ENCODE results near the gene GABRR1. TPM values are rescaled to one million over a fixed set of nuclear protein-coding genes. Genes with fewer than 3 reads are reported as not detected.

Gene GABRR1
- total and polyA plus RNA-seq, 2 experiments from 2014 or later: 0.14 to 0.37 TPM

GRCh38 chr6:89216411-89216810 lies 747 bp downstream of the GABRR1 start (continued):
- TF ChIP-seq ZNF462 (CRISPR knock-in tag; IDR thresholded peaks at IDR 0.05): no peak
- no peak for TF ChIP-seq EZH2phosphoT487 (IDR thresholded peaks at IDR 0.05; ENCODE audit: unreplicated experiment)
- no peak for TF ChIP-seq EZH2 (IDR thresholded peaks at IDR 0.05; ENCODE audit: low read depth, unreplicated experiment)
- no peak for TF ChIP-seq ETS1 (IDR thresholded peaks at IDR 0.05)
- no peak for TF ChIP-seq POLR2AphosphoS5 (IDR thresholded peaks at IDR 0.05; ENCODE audit: low read depth)
- TF ChIP-seq CREB1 (CRISPR knock-in tag; IDR thresholded peaks at IDR 0.05; ENCODE audit: low read depth): no peak

GRCh38 chr6:89215391-89215790 lies 1.8 kb downstream of the GABRR1 start:
- H3K9me3 Mint-ChIP-seq: no peaks in the 10 kb centered on the region
- peaks cover 39% of the 10 kb centered on the region for H3K4me1 Mint-ChIP-seq
- no peak overlapping the region for H2AFZ ChIP-seq
- H4K20me1 ChIP-seq (replicated peaks; ENCODE audit: insufficient read depth): no peaks in the 10 kb centered on the region
- H3K27ac Mint-ChIP-seq: no peak overlapping the region
- ATAC-seq: no peak
- peaks cover 5% of the 10 kb centered on the region for H3K27me3 Mint-ChIP-seq (ENCODE audit: insufficient read depth, low read depth, poor library complexity)
- H3K4me3 Mint-ChIP-seq: no peak overlapping the region
- H3K9me2 ChIP-seq (ENCODE audit: insufficient read depth): no peaks in the 10 kb centered on the region; the same call in 1 of the 2 replicates
- H3K27me3 ChIP-seq (ENCODE audit: insufficient read depth): no peaks in the 10 kb centered on the region
- H3K4me2 ChIP-seq: no peak overlapping the region
- H3K36me3 Mint-ChIP-seq (ENCODE audit: low read depth): no peaks in the 10 kb centered on the region; the same call in 2 of the 3 replicates
- no peak overlapping the region for H3K4me3 ChIP-seq
- H3K27ac ChIP-seq (ENCODE audit: low read depth): no peak overlapping the region
- peaks cover 37% of the 10 kb centered on the region for H3K4me1 ChIP-seq (ENCODE audit: insufficient read depth)
- no peaks in the 10 kb centered on the region for H3K79me2 ChIP-seq (replicated peaks; ENCODE audit: insufficient read depth)
- TF ChIP-seq JUNB (IDR thresholded peaks at IDR 0.05; ENCODE audit: unreplicated experiment): no peak
- no peaks in the 10 kb centered on the region for H3K36me3 ChIP-seq (ENCODE audit: insufficient read depth)
- no peaks in the 10 kb centered on the region for H3F3A ChIP-seq (replicated peaks; ENCODE audit: low read depth)
- no peak for DNase-seq (ENCODE audit: low spot score)
